ENCODE results near the gene CBARP. TPM values are rescaled to one million over a fixed set of nuclear protein-coding genes. Genes with fewer than 3 reads are reported as not detected.
"Not testable (repeated sequence)": the region's sequence is repeated elsewhere in the genome, so short reads cannot be mapped to it uniquely, and the experiment has no call there.

The CBARP gene
- total RNA-seq, 3 donors from 2014 or later = 0.29 to 1.2 (median 0.39) TPM

- no peak for TF ChIP-seq CTCF (IDR thresholded peaks at IDR 0.05)
- ATAC-seq (no peak), DNase-seq (no peak)
- intact Hi-C loops (cut with DNase I, micrococcal nuclease) = no loop called here
- Histone ChIP-seq H3K4me1 (ENCODE audit: low read depth) (peaks cover 60% of the 10 kb centered on the region), H3K4me3 (peak overlapping the region; percentile 56), H3K36me3 (ENCODE audit: low read depth) (peaks cover 4% of the 10 kb centered on the region), H3K9me3 (no peaks in the 10 kb centered on the region)
These were observed 12.2 kb upstream of the CBARP start for GRCh38 chr19:1249990-1250436.

- Histone ChIP-seq H3K36me3 (ENCODE audit: low read depth) (peaks cover 4% of the 10 kb centered on the region), H3K4me1 (ENCODE audit: low read depth) (peaks cover 61% of the 10 kb centered on the region), H3K4me3 (peak overlapping the region; percentile 56), H3K9me3 (no peaks in the 10 kb centered on the region)
- TF ChIP-seq CTCF (IDR thresholded peaks at IDR 0.05) = no peak
- peak; percentile 96 to 97 (median 96) for DNase-seq
- peak; percentile 52 for ATAC-seq
- intact Hi-C loops (cut with DNase I, micrococcal nuclease) = no loop called here
These were observed 11.6 kb upstream of the CBARP start for GRCh38 chr19:1249298-1249989.

GRCh38 chr19:1248786-1249297, 11.0 kb upstream of the CBARP start:
- Histone ChIP-seq H3K9me3 (no peaks in the 10 kb centered on the region), H3K36me3 (ENCODE audit: low read depth) (no peaks in the 10 kb centered on the region), H3K4me1 (ENCODE audit: low read depth) (peaks cover 61% of the 10 kb centered on the region), H3K4me3 (peak overlapping the region; percentile 51)
- TF ChIP-seq CTCF (IDR thresholded peaks at IDR 0.05) = peak; percentile 73
- peak; percentile 87 to 93 (median 90) for DNase-seq
- intact Hi-C loops (cut with DNase I, micrococcal nuclease) = no loop called here
- peak; percentile 18 for ATAC-seq

DNA sequence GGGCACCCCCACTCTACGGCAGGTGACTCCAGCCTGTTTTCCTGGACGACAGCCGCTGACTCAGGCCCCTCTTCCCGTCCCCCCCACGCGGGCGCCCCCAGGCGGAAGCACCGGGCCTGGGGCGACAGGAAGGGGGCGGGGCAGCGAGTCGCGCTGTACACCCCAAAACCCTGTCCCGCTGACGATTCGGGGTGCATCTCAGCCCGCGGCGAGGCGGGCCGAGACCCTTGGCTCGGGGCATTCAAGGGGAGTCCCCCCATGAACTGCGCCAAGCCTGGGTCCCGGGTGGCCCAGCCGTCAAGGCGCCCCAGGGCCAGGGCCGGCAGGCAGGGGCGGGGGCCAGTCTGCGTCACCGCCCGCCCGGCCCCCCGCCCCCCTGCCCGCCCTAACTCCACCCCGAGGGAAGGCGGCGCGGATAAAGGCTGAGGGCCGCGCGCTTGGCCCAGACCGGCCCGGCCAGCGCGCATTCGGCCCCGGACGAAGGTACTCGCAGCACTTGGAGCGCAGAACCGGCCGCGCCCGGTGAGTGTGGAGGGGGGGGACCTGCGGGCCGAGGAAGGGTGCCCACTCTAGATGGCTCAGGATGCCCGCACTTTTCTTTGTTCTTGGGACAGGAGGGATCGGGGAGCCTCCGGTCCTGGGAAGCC, 10.5 kb upstream of the CBARP start, which contains the start of gene MIDN:
Gene MIDN (plus strand): TSS at position 445 of the 647 bp plus-strand sequence. CDS start 1,714 bp downstream, outside the sequence.
- H3K4me1 ChIP-seq (ENCODE audit: low read depth) = peaks cover 62% of the 10 kb centered on the region
- ATAC-seq (peak; percentile 36), DNase-seq (peak; percentile 80 to 91 (median 91))
- peak within 1 kb of the TSS; percentile 51 for H3K4me3 ChIP-seq
- intact Hi-C loops (cut with DNase I, micrococcal nuclease) = no loop called here
- no peak for TF ChIP-seq CTCF (IDR thresholded peaks at IDR 0.05)
- H3K36me3 ChIP-seq (ENCODE audit: low read depth) = no peaks in the 10 kb centered on the region
- H3K9me3 ChIP-seq = no peaks in the 10 kb centered on the region

DNA sequence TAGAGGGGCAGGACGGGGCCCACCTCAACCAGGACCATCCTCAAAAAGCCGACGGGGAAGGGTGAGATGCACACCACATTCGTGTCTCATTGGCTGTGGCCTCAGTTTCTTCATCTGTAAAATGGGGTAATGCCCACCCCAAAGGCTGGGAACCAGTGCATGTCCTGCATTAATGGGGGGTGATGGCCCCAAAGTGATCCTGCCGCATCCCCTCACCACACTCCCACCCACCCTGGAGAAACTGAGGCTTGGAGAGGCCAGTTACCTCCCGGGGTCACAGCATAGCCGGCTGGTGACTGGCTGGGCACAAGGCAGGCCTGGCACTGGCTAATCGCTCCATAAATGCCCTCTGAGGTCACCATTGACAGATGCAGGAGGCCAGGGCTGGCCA, 9.9 kb upstream of the CBARP start:
- intact Hi-C loops (cut with DNase I, micrococcal nuclease) = no loop called here

DNA sequence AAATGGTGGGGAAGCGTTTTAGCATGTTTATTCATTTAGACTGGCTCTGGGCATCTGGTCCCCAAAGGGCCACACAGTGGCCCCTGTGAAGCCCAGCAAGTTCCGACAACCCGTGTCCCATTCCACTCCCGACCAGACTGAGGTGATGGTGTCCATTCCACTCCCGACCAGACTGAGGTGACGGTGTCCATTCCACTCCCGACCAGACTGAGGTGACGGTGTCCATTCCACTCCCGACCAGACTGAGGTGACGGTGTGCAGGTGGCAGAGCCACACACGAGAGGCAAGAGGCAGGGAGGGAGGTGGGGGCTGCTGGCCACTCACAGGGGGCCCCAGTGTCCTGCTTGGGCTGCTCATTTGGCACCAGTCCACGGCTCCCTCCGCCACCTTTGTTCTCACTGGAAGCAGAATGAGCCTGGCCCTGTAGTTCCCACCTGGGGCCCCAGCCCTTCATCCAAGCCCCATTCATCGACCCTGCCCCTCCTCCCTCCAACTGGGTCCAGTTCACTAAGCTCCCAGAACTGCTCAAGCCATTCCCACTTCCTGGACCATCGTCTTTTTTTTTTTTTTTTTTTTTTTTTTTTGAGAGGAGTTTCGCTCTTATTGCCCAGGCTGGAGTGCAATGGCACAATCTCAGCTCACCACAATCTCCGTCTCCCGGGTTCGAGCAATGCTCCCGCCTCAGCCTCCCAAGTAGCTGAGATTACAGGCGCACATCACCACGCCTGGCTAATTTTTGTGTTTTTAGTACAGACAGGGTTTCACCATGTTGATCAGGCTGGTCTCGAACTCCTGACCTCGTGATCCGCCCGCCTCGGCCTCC, 8.7 kb upstream of the CBARP start:
- H3K9me3 ChIP-seq; intact Hi-C loops (cut with DNase I, micrococcal nuclease); H3K4me3 ChIP-seq; H3K36me3 ChIP-seq (ENCODE audit: low read depth); ATAC-seq: not testable (repeated sequence)
- peaks cover 49% of the 10 kb centered on the region for H3K4me1 ChIP-seq (ENCODE audit: low read depth)
- peak in 2 of 3 donors; percentile 57 to 60 for DNase-seq

More for the DNA sequence above, 9.9 kb upstream of the CBARP start:
- Histone ChIP-seq H3K36me3 (ENCODE audit: low read depth) (no peaks in the 10 kb centered on the region), H3K4me1 (ENCODE audit: low read depth) (peaks cover 62% of the 10 kb centered on the region), H3K9me3 (no peaks in the 10 kb centered on the region), H3K4me3 (peak overlapping the region; percentile 51)
- no peak for ATAC-seq
- TF ChIP-seq CTCF (IDR thresholded peaks at IDR 0.05) = no peak
- DNase-seq = no peak
